ENCODE results near the gene MAN2A1.
"Not testable (repeated sequence)": the region's sequence is repeated elsewhere in the genome, so short reads cannot be mapped to it uniquely, and the experiment has no call there.

MAN2A1 gene

GRCh38 chr5:109876941-109877669 is 187.4 kb downstream of the MAN2A1 start:
- DNase-seq: no peak

GRCh38 chr5:109877670-109878045 is 187.9 kb downstream of the MAN2A1 start:
- DNase-seq: no peak

- DNase-seq: no peak
Observed at GRCh38 chr5:109878887-109879286, 189.2 kb downstream of the MAN2A1 start.

GRCh38 chr5:109880907-109881685 is 191.4 kb downstream of the MAN2A1 start:
- DNase-seq: no peak

- no peak for DNase-seq
Observed at GRCh38 chr5:109882546-109882945, 192.8 kb downstream of the MAN2A1 start.

- no peak for DNase-seq
Observed at GRCh38 chr5:109884676-109885075, 194.9 kb downstream of the MAN2A1 start.

GRCh38 chr5:109885205-109885604 is 195.5 kb downstream of the MAN2A1 start:
- DNase-seq: no peak

- no peak for DNase-seq
Observed at GRCh38 chr5:109888989-109889388, 199.3 kb downstream of the MAN2A1 start.

- DNase-seq: not testable (repeated sequence)
Observed at GRCh38 chr5:109893271-109893670, 203.5 kb downstream of the MAN2A1 start.

GRCh38 chr5:109898269-109899162 is 208.8 kb downstream of the MAN2A1 start:
- DNase-seq: no peak

GRCh38 chr5:109899163-109899535 is 209.4 kb downstream of the MAN2A1 start:
- DNase-seq: no peak

GRCh38 chr5:109900461-109900860 is 210.7 kb downstream of the MAN2A1 start:
- no peak for DNase-seq

GRCh38 chr5:109900911-109901627 is 211.3 kb downstream of the MAN2A1 start:
- DNase-seq: no peak

- DNase-seq: no peak
Observed at GRCh38 chr5:109901628-109901981, 211.9 kb downstream of the MAN2A1 start.

- no peak for DNase-seq
Observed at GRCh38 chr5:109903061-109903460, 213.3 kb downstream of the MAN2A1 start.

GRCh38 chr5:109905906-109906305 is 216.2 kb downstream of the MAN2A1 start:
- DNase-seq: no peak

GRCh38 chr5:109907189-109907588 is 217.5 kb downstream of the MAN2A1 start:
- no peak for DNase-seq

GRCh38 chr5:109907731-109908130 is 218.0 kb downstream of the MAN2A1 start:
- DNase-seq: no peak

GRCh38 chr5:109908366-109908765 is 218.6 kb downstream of the MAN2A1 start:
- no peak for DNase-seq

GRCh38 chr5:109910874-109911273 is 221.1 kb downstream of the MAN2A1 start:
- no peak for DNase-seq

GRCh38 chr5:109911731-109912130 is 222.0 kb downstream of the MAN2A1 start:
- DNase-seq: no peak

- DNase-seq: no peak
Observed at GRCh38 chr5:109914906-109915305, 225.2 kb downstream of the MAN2A1 start.
